ENCODE measurements around the gene IL17F. TPM values are rescaled to one million over a fixed set of nuclear protein-coding genes. Genes with fewer than 3 reads are reported as not detected.
"Not testable (repeated sequence)": the region's sequence is repeated elsewhere in the genome, so short reads cannot be mapped to it uniquely, and the experiment has no call there.

IL17F gene
- polyA plus RNA-seq, 1 donor from 2014 or later = not detected

GRCh38 chr6:52201493-52201892 lies 42.8 kb downstream of the IL17F start:
- H3F3A ChIP-seq (ENCODE audit: insufficient read depth, low read length, poor library complexity, severe bottlenecking) = no peaks in the 10 kb centered on the region
- no peaks in the 10 kb centered on the region for H3K9me2 ChIP-seq (ENCODE audit: insufficient read depth, low read length)
- H4K20me1 ChIP-seq (ENCODE audit: insufficient read depth) = no peaks in the 10 kb centered on the region
- H2AFZ ChIP-seq (ENCODE audit: low read depth, low read length) = no peak overlapping the region
- no peak overlapping the region for H3K4me2 ChIP-seq (ENCODE audit: low read length)
- H3K27me3 ChIP-seq (ENCODE audit: insufficient read depth, low read depth, low read length) = no peaks in the 10 kb centered on the region
- TF ChIP-seq TAF1 (IDR thresholded peaks at IDR 0.05; ENCODE audit: low read depth) (no peak), EZH2 (IDR thresholded peaks at IDR 0.05; ENCODE audit: borderline replicate concordance, insufficient read depth, low read length, poor library complexity, severe bottlenecking) (no peak), RAD21 (conservative IDR thresholded peaks at IDR 0.05) (no peak), POLR2AphosphoS5 (IDR thresholded peaks at IDR 0.05) (no peak), SMC3 (conservative IDR thresholded peaks at IDR 0.05; ENCODE audit: poor library complexity) (no peak), MXI1 (conservative IDR thresholded peaks at IDR 0.05; ENCODE audit: poor library complexity, severe bottlenecking) (no peak), REST (IDR thresholded peaks at IDR 0.05; ENCODE audit: borderline replicate concordance) (no peak), EP300 (conservative IDR thresholded peaks at IDR 0.05; ENCODE audit: poor library complexity, severe bottlenecking) (no peak), CTCF (IDR thresholded peaks at IDR 0.05; ENCODE audit: poor library complexity, severe bottlenecking) (no peak)
- H3K9ac ChIP-seq (ENCODE audit: low read length) = no peak overlapping the region
- no peak overlapping the region for H3K27ac ChIP-seq (ENCODE audit: low read length)
- no peak overlapping the region for H3K4me3 ChIP-seq (ENCODE audit: low read length)
- H3K9me3 ChIP-seq (ENCODE audit: low read length) = no peaks in the 10 kb centered on the region
- H3K36me3 ChIP-seq (ENCODE audit: insufficient read depth, low read length) = no peaks in the 10 kb centered on the region
- H3K79me2 ChIP-seq (replicated peaks; ENCODE audit: insufficient read depth, low read length) = no peaks in the 10 kb centered on the region

GRCh38 chr6:52201046-52201445 lies 43.3 kb downstream of the IL17F start:
- Histone ChIP-seq H4K20me1 (ENCODE audit: insufficient read depth) (no peaks in the 10 kb centered on the region), H3K36me3 (ENCODE audit: insufficient read depth, low read length) (no peaks in the 10 kb centered on the region), H3K27ac (ENCODE audit: low read length) (no peak overlapping the region), H3K79me2 (replicated peaks; ENCODE audit: insufficient read depth, low read length) (no peaks in the 10 kb centered on the region), H3K4me2 (ENCODE audit: low read length) (no peak overlapping the region), H3K9ac (ENCODE audit: low read length) (no peak overlapping the region), H3K27me3 (ENCODE audit: insufficient read depth, low read depth, low read length) (no peaks in the 10 kb centered on the region), H3K4me3 (ENCODE audit: low read length) (no peak overlapping the region), H2AFZ (ENCODE audit: low read depth, low read length) (no peak overlapping the region), H3K9me3 (ENCODE audit: low read length) (no peaks in the 10 kb centered on the region), H3F3A (ENCODE audit: insufficient read depth, low read length, poor library complexity, severe bottlenecking) (no peaks in the 10 kb centered on the region), H3K9me2 (ENCODE audit: insufficient read depth, low read length) (no peaks in the 10 kb centered on the region)
- TF ChIP-seq MXI1 (conservative IDR thresholded peaks at IDR 0.05; ENCODE audit: poor library complexity, severe bottlenecking) (no peak), EZH2 (IDR thresholded peaks at IDR 0.05; ENCODE audit: borderline replicate concordance, insufficient read depth, low read length, poor library complexity, severe bottlenecking) (no peak), POLR2AphosphoS5 (IDR thresholded peaks at IDR 0.05) (no peak), EP300 (conservative IDR thresholded peaks at IDR 0.05; ENCODE audit: poor library complexity, severe bottlenecking) (no peak), REST (IDR thresholded peaks at IDR 0.05; ENCODE audit: borderline replicate concordance) (no peak), SMC3 (conservative IDR thresholded peaks at IDR 0.05; ENCODE audit: poor library complexity) (no peak), TAF1 (IDR thresholded peaks at IDR 0.05; ENCODE audit: low read depth) (no peak), RAD21 (conservative IDR thresholded peaks at IDR 0.05) (no peak), CTCF (IDR thresholded peaks at IDR 0.05; ENCODE audit: poor library complexity, severe bottlenecking) (no peak)

GRCh38 chr6:52200088-52200487 lies 44.2 kb downstream of the IL17F start:
- not testable (repeated sequence) for H3K36me3 ChIP-seq (ENCODE audit: insufficient read depth, low read length); H3K79me2 ChIP-seq (replicated peaks; ENCODE audit: insufficient read depth, low read length); H3K4me2 ChIP-seq (ENCODE audit: low read length); H3K9me2 ChIP-seq (ENCODE audit: insufficient read depth, low read length); H3K27ac ChIP-seq (ENCODE audit: low read length); H3K27me3 ChIP-seq (ENCODE audit: insufficient read depth, low read depth, low read length); H3K4me3 ChIP-seq (ENCODE audit: low read length); H3F3A ChIP-seq (ENCODE audit: insufficient read depth, low read length, poor library complexity, severe bottlenecking); H4K20me1 ChIP-seq (ENCODE audit: insufficient read depth); H3K9me3 ChIP-seq (ENCODE audit: low read length); H3K9ac ChIP-seq (ENCODE audit: low read length); H2AFZ ChIP-seq (ENCODE audit: low read depth, low read length)

Data from neural cell (in vitro differentiated cells).